Uterus (tissue), 4 donors: Measurements from ENCODE around the gene MICB. TPM values are rescaled to one million over a fixed set of nuclear protein-coding genes. Genes with fewer than 3 reads are reported as not detected.
A peak's percentile ranks its signal among the peaks of the same experiment; 100 is the strongest.

Experiments used
- DNase-seq, 2 donors: peaks; one replicate each; pipeline ENCODE4 v3.0.0-alpha.2; 2019 to 2020
- H3K27ac ChIP-seq, 2 donors: fragments of 200-600 bp; sonication (generic); 1 replicate in 1 of 2; 2 replicates in 1 of 2; pipeline ENCODE4 v1.5.1; 2016 to 2018
- H3K27me3 ChIP-seq, 2 donors: fragments of 200-600 bp; sonication (generic); one replicate each; pipeline ENCODE4 v1.5.1; 2018 to 2019; ENCODE audit warnings: control low read depth in 1 of 2
- H3K36me3 ChIP-seq, 2 donors: fragments of 200-600 bp; sonication (generic); one replicate each; pipeline ENCODE4 v1.5.1; 2019; ENCODE audit warnings: control low read depth in 1 of 2
- H3K4me1 ChIP-seq, 2 donors: fragments of 200-600 bp; sonication (generic); one replicate each; pipeline ENCODE4 v1.5.1; 2018 to 2019; ENCODE audit warnings: control low read depth in 1 of 2
- H3K4me3 ChIP-seq, 2 donors: fragments of 200-600 bp; sonication (generic); 1 replicate in 1 of 2; 2 replicates in 1 of 2; pipeline ENCODE4 v1.5.1; 2018 to 2019; ENCODE audit warnings: mild to moderate bottlenecking in 1 of 2
- H3K9me3 ChIP-seq, 2 donors: fragments of 200-600 bp; sonication (generic); one replicate each; pipeline ENCODE4 v1.5.1; 2019; ENCODE audit warnings: control low read depth in 1 of 2
- CTCF ChIP-seq, 4 experiments: fragments of 200-600 bp in 2 of 4; fragments of 450-650 bp in 2 of 4; sonication (generic) in 2 of 4; IDR thresholded peaks; one replicate each; pipeline ENCODE4 v1.5.1; 2016 to 2019; ENCODE audit warnings: antibody characterized with exemption in 4 of 4, mild to moderate bottlenecking in 2 of 4, moderate library complexity in 1 of 4
- POLR2A ChIP-seq, 2 donors: fragments of 450-650 bp; IDR thresholded peaks; one replicate each; pipeline ENCODE4 v1.6.1; 2016; ENCODE audit warnings: antibody characterized with exemption in 2 of 2, mild to moderate bottlenecking in 1 of 2, moderate library complexity in 1 of 2
- intact Hi-C: fragments of 100-400 bp; cut with DNase I; formaldehyde crosslinking; loops from one replicate; pipeline ENCODE4 v1.15.1; 2023; ENCODE audit warnings: low total_unique reads
- total RNA-seq, 4 donors: library from RNA; depleted of rRNA in 3 of 4; stranded (reverse); fragments of >200 nt in 3 of 4; gene quantifications; one replicate each; pipeline versions ENCODE4 v1.1.0 to v1.2.4, GENCODE V29; 2014 to 2023
- donor health status: DM: yes; HTN: yes; CAD: no.

The MICB gene
- total RNA-seq, 4 donors from 2014 or later, result 1.9 to 4.8 (median 2.9) TPM

DNA sequence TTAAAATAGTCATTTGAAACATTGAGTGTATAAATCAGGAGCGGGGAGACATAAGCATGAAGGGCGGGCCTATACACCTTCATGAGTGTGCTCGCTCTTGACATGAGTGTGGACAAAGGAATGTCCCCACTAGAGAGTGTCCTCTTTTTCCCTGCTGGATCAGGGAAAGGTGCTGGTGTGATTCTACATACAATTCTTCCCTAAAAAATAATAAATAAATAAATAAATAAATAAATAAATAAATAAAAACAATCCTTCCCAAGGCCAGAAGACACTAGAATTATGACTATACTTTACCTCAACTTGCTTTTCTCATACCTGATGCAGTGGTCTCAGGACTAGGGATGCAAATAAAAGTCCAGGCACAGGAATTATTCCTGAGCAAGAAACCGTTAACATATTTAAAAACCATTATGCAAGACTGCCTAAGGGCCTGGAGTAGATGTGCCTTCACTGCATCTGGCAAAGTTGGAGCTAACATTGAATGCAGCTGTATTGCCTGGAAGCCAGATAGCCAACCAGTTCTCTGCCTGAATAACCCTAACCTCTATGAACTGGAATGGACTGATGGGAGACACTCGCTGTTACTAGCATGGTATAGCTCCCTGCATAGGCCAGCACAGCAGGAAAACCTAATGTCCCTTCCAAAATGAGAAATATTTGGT, 37.5 kb upstream of the MICB start:
- DNase-seq, result no peak
- intact Hi-C loops, result no loop called here
- no peaks in the 10 kb centered on the region for H3K36me3 ChIP-seq
- H3K4me3 ChIP-seq, result no peak overlapping the region
- no peaks in the 10 kb centered on the region for H3K4me1 ChIP-seq
- no peaks in the 10 kb centered on the region for H3K9me3 ChIP-seq
- no peak overlapping the region for H3K27ac ChIP-seq
- no peaks in the 10 kb centered on the region for H3K27me3 ChIP-seq
- TF ChIP-seq POLR2A (IDR thresholded peaks at IDR 0.05) (no peak), CTCF (IDR thresholded peaks at IDR 0.05) (no peak)

DNA sequence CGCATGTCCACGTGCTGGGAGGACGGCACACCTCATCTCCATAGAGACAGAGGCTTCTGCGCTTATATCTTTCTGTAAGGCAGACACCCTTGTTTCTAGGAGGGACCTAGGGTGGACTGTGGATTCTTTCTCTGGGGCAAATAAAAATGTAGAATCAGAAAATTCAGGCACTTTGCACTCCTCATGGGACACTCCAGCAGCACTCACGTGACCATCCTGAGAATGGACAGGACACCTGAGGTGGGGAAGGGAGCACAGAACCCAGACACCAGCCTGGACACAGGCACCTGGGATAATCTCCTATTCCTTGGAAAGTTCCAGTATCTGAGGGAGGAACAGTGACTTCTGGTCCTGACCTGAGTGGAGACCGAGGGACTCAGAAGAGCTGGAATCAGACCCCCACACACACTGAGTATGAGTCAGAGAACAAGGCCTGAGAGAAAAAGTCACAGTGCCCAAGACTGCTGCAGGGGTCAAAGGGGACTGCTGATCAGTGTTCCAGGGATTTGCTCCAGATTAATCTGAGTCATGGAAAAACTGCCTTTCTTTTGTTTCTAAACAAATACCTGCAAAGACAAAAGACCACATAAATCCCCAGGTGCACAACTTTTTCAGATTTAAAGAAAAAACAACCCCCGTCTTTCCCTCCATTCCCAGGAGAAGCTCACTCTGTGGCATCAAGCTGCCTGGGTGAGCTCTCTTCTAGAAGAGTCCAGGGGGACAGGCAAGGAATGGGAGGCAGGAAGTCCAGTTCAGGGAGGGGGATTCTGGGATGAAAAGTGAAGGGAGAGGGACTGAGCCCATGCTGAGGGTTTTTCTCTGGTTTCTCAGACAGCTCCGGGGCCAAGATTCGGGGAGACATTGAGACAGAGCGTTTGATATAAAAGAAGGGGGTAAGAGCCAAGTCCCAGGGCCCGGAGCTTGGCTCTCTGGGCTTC, 35.6 kb upstream of the MICB start:
- intact Hi-C loops, result no loop called here
- TF ChIP-seq POLR2A (IDR thresholded peaks at IDR 0.05), result no peak
- TF ChIP-seq CTCF (IDR thresholded peaks at IDR 0.05), result no peak
- no peaks in the 10 kb centered on the region for H3K36me3 ChIP-seq
- no peaks in the 10 kb centered on the region for H3K27me3 ChIP-seq
- peak overlapping the region; percentile 76 to 88 for H3K27ac ChIP-seq
- no peaks in the 10 kb centered on the region for H3K4me1 ChIP-seq
- no peak for DNase-seq
- peak overlapping the region; percentile 37 to 40 for H3K4me3 ChIP-seq
- H3K9me3 ChIP-seq, result no peaks in the 10 kb centered on the region

- Histone ChIP-seq H3K27me3 (no peaks in the 10 kb centered on the region), H3K36me3 (no peaks in the 10 kb centered on the region), H3K4me3 (peak overlapping the region; percentile 37 to 40), H3K9me3 (no peaks in the 10 kb centered on the region), H3K27ac (peak overlapping the region; percentile 76 to 88), H3K4me1 (no peaks in the 10 kb centered on the region)
- intact Hi-C loops, result no loop called here
- peak; percentile 87 to 94 for DNase-seq
- no peak for TF ChIP-seq CTCF (IDR thresholded peaks at IDR 0.05)
- TF ChIP-seq POLR2A (IDR thresholded peaks at IDR 0.05), result peak; percentile 69 to 86
These were observed 34.7 kb upstream of the MICB start for GRCh38 chr6:31462964-31463870.

DNA sequence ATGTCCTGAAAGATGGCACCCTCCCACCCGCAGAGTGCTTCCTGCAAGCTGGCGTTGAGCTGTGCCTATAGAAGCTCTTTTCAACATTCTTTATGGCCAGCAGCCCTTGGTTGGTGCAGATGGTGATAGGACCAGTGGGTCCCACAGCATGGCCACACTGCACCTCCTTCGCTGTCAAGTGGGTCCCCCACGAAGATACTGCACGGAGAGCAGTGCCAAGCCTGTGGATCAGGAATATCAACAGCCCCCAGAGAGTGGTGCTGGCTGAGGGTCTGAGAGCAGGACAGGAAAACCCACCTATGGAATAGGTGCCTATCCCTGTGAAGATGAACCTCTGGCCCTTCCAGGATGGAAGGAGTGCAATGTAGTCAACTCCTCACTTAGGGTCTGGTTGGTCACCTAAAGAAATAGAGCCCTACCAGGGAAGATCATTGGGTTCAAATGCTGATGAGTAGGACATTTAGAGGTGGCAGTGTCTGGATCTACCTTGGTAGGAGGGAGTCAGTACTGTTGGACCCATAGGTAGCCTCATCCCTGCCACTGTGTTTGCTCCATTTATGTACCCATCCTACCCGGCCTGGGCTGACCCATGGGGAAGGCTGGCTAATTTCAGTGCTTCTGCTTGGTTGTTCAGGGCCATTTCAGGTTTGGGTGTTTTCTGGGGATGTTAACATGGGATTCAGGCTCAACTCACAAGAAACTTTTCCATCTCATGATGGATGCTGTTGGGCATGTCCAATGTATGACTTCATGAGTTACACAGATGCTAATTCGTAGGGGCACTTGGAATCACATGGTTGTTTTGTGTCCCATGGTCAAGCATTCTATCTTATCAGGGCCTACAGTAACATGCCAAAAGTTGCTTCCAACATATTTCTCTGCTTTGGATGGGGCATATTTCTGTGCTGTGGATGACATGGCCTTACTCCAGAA, 33.4 kb upstream of the MICB start:
- intact Hi-C loops, result no loop called here
- no peak overlapping the region for H3K27ac ChIP-seq
- TF ChIP-seq CTCF (IDR thresholded peaks at IDR 0.05), result no peak
- no peak for TF ChIP-seq POLR2A (IDR thresholded peaks at IDR 0.05)
- peak overlapping the region; percentile 37 to 40 for H3K4me3 ChIP-seq
- no peaks in the 10 kb centered on the region for H3K36me3 ChIP-seq
- no peak for DNase-seq
- H3K27me3 ChIP-seq, result no peaks in the 10 kb centered on the region
- no peaks in the 10 kb centered on the region for H3K4me1 ChIP-seq
- no peaks in the 10 kb centered on the region for H3K9me3 ChIP-seq
